ENCODE measurements around the gene BTBD18. TPM values are rescaled to one million over a fixed set of nuclear protein-coding genes. Genes with fewer than 3 reads are reported as not detected.
A peak's percentile ranks its signal among the peaks of the same experiment; 100 is the strongest.
"Not testable (repeated sequence)": the region's sequence is repeated elsewhere in the genome, so short reads cannot be mapped to it uniquely, and the experiment has no call there.

Gene BTBD18
- total RNA-seq, 1 experiment from 2014 or later, result not detected

GRCh38 chr11:57735619-57736298 lies 15.9 kb downstream of the BTBD18 start:
- DNase-seq (ENCODE audit: low read depth), result no peak

- DNase-seq (ENCODE audit: low read depth), result no peak
Observed at GRCh38 chr11:57732661-57733060, 19.0 kb downstream of the BTBD18 start.

- no peak for DNase-seq (ENCODE audit: low read depth)
Observed at GRCh38 chr11:57729479-57729878, 22.1 kb downstream of the BTBD18 start.

GRCh38 chr11:57728829-57729228 lies 22.8 kb downstream of the BTBD18 start:
- DNase-seq (ENCODE audit: low read depth), result no peak

GRCh38 chr11:57727185-57727584 lies 24.4 kb downstream of the BTBD18 start:
- no peak for DNase-seq (ENCODE audit: low read depth)

- not testable (repeated sequence) for DNase-seq (ENCODE audit: low read depth)
Observed at GRCh38 chr11:57716726-57717125, 34.9 kb downstream of the BTBD18 start.

- DNase-seq (ENCODE audit: low read depth), result no peak
Observed at GRCh38 chr11:57713835-57714234, 37.8 kb downstream of the BTBD18 start.

- peak; percentile 99 for DNase-seq (ENCODE audit: low read depth)
Observed at GRCh38 chr11:57712256-57713150, 39.1 kb downstream of the BTBD18 start, which contains the start of gene TMX2. Gene TMX2, plus strand, starts transcription at chr11:57712593. Its CDS starts 26 bp downstream, at chr11:57712619.

- DNase-seq (ENCODE audit: low read depth), result no peak
Observed at GRCh38 chr11:57711414-57712255, 40.0 kb downstream of the BTBD18 start, which contains the start of gene MED19. Gene MED19, minus strand, starts transcription at chr11:57712215. Its CDS starts 36 bp downstream, at chr11:57712179.

- DNase-seq (ENCODE audit: low read depth), result no peak
Observed at GRCh38 chr11:57709802-57710367, 41.7 kb downstream of the BTBD18 start.

GRCh38 chr11:57705432-57705831 lies 46.2 kb downstream of the BTBD18 start:
- DNase-seq (ENCODE audit: low read depth), result not testable (repeated sequence)

- DNase-seq (ENCODE audit: low read depth), result no peak
Observed at GRCh38 chr11:57704932-57705331, 46.7 kb downstream of the BTBD18 start.

GRCh38 chr11:57703341-57703740 lies 48.3 kb downstream of the BTBD18 start:
- DNase-seq (ENCODE audit: low read depth), result no peak

GRCh38 chr11:57700425-57700824 lies 51.2 kb downstream of the BTBD18 start:
- no peak for DNase-seq (ENCODE audit: low read depth)

- no peak for DNase-seq (ENCODE audit: low read depth)
Observed at GRCh38 chr11:57699813-57700212, 51.8 kb downstream of the BTBD18 start.

- DNase-seq (ENCODE audit: low read depth), result no peak
Observed at GRCh38 chr11:57698843-57699365, 52.7 kb downstream of the BTBD18 start.
